HG02884 (cell line): ENCODE data around the gene NDUFS6.
"Not testable (repeated sequence)": the region's sequence is repeated elsewhere in the genome, so short reads cannot be mapped to it uniquely, and the experiment has no call there.

Source experiments
- ATAC-seq: cut with Tn5 transposase; IDR thresholded peaks from one replicate; pipeline ENCODE4 v1.9.1; 2021; ENCODE audit warnings: mild to moderate bottlenecking, moderate library complexity; ENCODE audit not compliant: unreplicated experiment

NDUFS6 gene

DNA sequence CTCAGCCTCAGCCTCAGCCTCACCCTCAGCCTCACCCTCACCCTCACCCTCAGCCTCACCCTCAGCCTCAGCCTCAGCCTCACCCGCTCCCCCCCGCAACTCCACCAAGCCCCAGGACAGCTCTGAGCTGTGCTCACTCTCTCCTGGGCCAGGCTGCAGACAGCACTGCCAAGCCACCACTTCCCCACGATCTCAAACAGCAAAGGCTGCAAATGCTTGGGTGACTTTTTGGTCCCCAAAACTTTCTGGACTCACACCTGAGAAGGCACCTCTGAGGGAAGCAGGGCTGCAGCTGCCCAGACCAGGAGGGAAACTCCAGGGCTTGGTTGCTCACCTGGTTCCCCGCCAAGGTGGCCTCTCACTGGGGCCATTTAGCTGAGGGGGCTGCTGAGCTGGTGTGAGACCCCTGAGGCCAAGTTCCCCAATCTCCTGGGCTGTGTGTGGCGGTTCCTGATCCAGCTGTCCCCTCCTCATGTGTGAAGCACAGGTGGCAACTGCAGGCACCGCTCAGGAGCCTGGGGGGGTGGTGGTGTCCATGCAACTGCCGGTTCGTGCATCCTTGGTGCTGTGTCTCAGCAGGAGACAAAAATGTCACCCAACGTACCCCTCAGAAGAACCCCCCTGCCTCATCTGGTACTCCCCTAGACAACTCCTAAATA lies 19.4 kb upstream of the NDUFS6 start:
- ATAC-seq = no peak

DNA sequence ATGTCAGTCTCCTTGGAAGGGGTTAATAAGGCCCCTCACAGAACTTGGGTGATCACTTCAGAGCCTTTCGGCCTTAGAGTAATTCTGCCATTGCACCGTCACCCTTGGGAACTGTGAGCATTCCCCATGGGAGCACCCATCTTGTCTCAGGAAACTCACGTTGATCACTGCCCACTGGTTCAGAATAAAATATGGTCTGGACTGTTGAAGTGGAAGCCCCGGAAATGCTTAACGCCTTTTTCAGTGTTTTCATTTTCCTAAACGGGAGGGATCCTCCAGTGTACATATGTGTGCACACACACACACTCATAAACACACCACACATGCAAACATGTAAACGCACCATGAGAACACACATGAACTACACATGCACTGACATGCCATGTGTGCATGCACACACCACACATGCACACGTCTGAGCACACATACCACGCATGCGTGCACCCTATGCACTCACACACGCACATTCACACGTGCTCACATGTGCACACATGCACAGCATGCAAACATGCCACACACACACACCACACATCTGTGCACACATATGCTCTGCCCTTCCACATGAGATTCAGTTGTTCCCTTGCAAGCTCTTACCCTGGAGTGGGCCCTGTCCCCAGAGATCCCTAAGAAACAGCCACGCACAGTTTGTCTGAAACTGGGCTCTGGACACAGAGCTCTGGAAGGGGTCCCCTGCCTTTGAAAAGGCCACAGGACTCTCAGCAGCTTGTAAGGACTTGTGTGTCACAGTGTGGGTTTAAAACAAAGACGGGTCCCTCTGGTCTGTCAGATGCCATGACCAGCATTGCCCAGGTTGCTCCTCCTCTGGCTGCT lies 18.6 kb upstream of the NDUFS6 start:
- ATAC-seq = peak; percentile 20

DNA sequence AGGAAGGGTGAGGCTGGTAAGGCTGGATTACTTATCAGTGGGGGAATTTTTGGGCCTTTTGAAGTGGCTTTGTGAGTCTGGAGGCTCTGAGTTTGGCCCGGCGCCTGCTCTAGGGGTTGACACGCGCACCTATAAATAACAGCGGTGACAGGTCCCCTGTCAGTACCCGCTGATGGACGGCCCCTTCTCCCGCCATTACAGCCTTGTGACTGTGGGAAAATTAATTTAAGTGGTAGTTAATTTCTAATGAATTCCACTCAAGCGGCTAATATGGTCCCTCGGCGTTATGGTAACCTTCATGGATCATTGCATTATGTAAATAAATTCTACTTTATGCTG lies 18.0 kb upstream of the NDUFS6 start:
- peak; percentile 84 for ATAC-seq

DNA sequence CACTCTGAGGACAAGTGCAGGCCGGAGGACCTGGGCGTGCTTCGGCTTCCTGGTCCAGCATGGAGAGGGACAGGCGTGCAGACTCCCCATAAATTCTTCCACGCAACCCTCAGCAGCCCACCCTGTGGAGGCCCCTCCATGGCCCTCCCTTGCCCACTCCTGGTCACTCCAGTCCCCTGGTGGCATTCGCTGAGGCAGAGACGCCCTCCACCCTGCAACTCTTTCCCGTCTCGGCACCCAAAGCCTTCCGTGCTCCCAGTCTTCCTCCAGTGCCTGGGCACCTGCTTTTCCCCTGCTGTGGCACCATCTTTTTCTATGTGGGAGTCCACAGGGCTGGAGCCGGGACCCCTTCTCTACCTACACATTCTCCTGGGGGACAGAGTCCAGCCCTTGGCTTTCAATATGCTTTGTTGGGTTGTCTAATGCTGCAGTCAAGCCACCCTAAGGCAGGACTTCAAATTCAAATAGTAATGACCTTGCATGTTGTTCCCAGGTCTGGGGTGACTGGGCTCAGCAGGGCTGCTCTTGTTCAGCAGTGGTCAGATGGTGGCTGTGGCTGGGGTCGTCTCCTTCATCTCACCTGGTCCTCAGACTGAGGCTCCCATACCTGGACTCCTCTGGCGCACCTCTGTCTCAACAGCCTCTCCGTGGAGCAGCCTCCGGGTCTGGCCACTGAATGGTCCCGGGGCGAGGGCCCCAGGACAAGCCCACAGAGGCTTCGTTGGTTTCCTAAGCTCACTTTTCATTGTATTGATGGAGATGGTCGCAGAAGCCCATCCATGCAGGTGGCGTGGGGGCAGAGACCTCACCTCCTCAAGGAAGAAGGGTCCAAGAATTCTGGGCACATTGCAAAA lies 16.8 kb upstream of the NDUFS6 start:
- no peak for ATAC-seq

DNA sequence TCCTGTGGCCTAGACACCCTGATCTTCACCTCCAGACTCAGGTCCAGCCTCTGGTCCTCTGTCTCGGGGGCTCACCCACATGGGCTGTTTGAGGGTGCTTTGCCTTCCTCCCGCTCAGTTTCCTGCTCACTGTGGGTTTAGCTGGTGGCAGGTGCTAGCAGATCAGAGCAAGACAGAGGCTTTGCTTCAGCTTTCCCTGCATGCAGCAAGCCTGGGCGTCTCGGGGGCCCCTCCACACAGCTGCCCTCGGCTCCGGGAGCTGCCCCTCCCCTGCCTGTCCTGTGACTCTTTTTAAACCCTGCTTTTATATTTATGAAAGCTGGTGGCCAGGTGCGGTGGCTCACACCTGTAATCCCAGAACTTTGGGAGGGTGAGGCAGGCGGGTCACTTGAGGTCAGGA lies 16.1 kb upstream of the NDUFS6 start:
- ATAC-seq = no peak

DNA sequence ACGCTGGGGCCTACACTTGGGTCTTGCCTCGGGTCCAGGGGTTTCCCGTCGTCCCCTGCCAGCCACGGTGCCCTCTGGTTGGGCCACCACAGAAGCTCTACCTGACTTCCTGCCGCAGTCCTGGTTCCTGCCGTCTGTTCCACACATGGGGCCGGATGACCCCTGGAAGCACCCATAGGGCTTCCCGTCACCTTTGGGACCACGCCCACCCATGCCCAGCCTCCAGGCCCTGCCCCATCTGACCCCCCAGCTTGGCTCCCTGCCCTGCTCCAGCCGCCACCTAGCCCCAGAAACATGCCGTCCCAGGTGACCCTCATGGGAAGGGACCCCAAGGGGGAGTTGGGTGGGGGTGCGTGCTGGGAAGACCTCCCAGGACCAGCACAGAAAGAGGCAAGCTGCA lies 15.2 kb upstream of the NDUFS6 start:
- no peak for ATAC-seq

DNA sequence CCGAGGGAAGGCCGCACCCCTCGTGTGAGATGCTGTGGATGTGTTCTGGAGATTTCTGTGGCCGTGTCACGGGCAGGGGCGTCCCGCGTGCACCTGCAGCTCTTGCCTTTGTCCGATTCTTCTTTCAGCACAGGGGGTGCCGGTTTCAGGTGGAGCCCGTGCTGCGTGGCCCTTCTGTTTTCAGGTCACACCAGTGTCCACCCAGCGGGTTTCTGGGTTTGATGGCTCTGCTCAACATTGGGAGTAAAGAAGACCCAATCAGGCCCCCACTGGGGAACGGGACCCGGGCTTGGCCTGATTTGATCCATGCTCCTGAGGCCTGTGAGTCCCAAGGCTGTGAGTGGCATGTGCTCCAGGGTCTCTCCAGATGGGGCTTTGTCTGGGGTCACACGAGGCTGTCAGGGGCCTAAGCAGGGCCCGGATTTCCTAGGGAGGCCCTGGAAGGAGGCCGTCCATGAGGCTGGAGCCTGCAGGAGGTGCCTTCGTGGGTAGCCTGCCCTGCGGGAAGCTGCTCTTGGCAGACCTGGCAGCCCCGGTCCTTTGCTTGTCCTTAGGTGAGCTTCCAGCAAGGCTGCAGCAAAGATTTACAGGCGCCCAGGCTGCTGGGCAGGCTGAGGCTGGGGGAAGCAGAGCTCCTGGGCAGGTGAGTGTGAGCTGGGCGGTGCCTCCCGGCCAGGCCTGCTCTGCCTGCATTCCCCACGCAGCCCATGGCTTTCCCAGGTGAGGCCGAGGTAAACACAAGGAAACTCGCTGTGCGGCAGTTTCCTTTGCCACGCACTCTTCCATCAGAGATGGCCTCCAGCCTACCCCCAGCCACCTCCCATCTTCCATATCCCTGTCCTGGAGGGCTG lies 14.4 kb upstream of the NDUFS6 start:
- ATAC-seq = no peak

DNA sequence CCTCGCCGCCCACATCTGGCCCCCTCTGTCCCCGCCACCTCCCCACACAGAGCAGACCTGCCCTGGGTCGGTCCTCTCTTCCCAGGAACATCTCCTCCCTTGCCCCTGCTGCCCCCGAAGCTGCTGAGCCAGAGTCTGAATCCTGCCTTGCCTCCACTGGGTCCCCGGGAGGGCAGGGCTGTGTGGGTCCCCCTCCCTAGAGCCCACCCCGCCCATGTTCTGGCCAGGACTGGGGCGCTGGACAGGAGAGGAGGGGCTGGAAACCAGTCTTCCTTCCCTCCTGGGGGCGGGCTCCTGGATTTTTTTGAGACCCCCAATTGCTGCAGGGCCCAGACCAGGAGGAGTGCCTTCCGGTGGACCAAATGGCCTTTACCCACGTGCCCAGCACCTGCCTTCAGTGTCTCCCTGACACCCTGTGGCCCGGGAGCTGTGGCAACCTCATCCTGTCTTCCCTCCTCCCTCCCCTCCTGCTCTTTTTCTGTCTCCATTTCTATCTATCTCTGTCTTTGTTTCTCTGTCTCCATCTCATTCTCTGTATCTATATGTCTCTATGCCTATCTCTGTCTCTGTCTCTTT lies 13.6 kb upstream of the NDUFS6 start:
- no peak for ATAC-seq

DNA sequence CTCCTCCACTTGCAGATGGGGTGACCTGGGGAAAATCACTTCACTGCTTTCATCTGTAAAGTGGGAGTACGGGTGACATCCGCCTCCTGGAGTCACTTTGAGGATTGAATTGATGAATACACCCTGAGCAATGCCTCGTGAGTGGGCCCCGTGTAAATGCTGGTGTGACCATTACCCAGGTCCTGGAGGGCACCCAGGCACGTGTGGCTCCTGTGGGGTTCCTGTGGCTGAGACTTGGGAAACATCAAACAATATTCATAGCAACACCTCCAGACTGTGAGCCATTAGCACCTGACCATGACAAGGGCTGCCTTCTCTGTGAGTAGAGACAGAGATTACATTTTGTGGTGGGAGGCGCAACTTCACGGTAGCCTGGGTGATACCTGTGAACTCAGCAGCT lies 13.0 kb upstream of the NDUFS6 start:
- no peak for ATAC-seq

DNA sequence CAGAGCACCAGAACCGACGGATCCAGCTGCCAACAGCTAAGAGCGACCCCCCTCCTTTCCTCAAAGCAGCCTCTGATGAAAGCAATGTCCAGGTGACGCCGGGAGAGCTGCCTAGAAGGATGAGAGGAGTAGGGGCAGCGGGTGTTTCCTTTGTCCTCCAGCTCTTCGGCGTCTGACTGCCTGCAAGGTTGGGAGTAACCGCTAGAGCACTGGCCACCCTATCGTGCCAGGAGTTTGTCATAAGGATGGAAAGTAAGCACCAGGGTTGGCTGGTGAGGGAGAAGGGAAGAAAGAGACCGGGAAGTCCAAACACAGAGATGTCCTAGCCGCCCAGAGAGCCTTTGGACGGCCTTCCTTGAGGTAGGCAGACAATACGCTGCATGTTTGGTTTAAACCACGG lies 12.4 kb upstream of the NDUFS6 start:
- no peak for ATAC-seq

DNA sequence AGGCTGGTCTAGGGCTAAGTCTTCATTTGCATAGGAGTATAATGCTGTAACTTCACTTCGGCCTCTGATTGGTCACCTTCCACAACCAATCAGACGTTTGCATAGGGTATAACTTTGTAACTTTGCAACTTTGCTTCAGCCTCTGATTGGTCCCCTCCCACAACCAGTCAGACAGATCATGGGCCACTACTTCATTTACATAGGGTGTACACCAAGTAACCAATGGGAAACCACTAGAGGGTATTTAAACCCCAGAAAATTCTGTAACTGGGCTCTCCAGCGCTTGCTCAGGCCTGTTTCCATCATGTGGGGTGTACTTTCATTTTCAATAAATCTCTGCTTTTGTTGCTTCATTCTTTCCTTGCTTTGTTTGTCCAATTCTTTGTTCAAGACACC lies 11.8 kb upstream of the NDUFS6 start:
- ATAC-seq = not testable (repeated sequence)

DNA sequence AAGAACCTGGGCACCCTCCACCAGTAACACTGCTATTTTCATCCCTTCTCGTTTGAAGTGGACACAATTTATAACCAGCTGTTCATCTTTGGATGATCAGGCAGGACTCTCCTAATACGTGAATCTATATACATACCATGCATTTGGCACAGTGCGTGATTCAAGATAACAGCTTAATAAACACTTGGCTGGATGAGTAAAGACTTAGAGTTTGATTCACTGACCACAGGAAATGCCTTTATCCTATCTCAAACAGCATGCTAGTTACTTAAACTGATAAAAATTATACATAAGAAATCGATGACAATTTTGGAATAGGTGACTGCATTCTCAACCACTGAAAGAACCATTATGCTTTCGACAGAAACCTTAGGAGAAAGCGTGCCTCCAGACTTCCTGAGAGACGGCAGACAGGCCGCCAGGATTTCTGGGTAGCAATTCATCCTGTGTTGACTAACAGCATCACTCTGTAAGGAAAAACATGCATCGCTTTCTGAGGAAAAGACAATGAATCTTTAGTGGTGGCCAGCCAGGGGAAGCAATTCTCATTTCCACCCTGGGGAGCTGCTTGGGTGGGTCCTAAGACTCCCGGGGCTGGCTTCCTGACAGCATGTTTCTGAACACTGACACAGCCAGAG lies 11.3 kb upstream of the NDUFS6 start:
- ATAC-seq = no peak

DNA sequence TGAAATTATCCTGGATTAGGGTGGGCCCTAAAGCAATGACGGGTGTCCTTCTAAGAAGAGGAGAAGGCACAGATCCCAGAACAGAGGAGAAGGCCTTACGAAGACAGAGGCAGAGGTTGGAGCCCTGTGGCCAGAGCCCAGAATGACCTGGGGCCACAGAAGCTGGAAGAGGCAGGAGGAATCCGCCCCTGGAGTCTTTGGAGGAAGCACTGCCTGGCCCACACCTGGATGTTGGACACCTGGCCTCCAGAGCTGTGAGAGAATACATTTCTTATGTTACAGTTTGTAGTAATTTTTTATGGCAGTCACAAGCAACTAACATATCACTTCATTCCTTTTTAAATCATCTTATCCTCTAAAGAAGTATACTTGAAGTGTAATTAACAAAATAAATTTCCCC lies 10.0 kb upstream of the NDUFS6 start:
- ATAC-seq = no peak

DNA sequence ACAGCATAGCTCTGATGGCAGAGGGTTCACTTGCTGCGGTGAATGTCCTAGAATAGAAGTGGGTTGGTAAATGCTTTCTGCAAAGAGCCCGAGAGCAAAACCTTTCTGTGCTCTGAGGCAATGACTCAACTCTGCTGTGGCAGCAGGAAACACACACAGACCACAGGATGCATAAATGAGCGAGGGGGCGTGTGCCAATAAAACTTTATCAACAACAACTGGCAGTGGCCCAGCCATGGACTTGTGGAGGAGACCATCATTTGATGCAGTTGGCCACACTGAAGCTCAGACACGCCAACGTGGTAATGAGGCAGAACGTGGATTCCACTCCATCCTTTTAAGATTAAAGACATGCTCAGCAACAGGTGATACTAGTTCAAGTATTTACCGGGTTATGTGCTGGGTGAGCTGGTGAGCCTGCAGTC lies 8.4 kb upstream of the NDUFS6 start:
- ATAC-seq = peak; percentile 97

DNA sequence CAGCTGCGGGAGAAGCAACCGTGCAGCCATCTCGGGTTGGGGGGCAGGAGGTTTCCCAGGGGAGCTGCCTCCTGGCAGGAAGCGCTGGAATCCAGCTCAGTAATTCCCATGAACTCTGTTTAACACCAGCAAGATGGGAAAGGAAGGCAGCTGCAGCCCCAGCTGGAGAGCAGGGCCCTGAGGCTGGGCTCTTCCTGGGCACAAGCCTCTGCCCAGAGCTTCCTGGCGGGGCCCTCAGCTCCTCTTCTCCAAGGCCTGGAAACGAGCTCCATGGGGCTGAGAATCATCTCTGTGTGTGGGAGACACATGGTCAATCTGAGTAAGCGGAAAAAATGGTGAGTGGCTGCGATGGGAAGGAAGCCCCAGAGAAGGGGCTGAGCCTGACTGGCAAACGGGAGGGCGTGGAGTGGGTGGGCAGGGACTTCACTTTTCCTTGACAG lies 7.9 kb upstream of the NDUFS6 start:
- ATAC-seq = no peak

DNA sequence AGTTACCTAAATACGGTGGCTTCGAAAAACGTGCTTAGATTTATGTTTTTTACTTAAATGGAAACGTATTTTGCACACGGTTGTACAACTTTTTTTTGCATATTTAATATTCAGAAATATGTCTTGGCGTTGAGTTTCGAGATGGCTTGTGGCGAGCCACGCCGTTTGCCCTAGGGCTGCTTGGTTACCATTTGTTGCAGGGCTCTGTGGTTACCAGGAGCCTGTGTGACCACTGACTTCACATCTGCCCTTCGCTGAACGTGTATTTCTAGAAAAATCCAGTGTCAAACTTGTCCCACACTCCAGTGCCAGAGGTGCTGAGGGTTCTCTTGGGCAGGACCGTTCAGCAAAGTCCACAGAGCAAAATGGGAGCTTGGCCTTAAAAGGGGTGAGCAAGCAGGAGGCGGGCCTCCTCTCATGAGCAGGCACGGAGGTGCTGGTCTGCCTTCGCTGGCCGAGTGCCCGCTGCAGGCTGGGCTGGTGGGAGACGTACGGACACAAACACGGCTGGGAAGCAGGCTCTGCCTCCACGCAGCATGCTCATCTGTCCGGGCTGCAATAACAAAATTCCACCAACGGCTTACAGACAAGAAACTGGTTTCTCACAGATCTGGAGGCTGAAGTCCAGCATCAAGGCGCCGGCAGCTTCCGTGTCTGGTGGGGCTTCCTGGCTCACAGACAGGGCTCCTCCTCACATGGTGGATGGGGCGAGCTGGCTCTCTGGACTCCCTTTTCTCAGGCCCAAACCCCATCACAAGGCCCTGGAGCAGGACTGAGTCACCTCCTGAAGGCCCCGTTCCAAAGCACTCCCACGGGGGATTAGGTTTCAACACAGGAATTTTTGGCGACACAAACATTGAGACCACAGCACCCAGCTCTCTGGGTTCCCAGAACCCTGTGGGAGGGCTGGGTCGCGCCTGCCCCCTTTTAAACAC lies 7.0 kb upstream of the NDUFS6 start:
- ATAC-seq = no peak

DNA sequence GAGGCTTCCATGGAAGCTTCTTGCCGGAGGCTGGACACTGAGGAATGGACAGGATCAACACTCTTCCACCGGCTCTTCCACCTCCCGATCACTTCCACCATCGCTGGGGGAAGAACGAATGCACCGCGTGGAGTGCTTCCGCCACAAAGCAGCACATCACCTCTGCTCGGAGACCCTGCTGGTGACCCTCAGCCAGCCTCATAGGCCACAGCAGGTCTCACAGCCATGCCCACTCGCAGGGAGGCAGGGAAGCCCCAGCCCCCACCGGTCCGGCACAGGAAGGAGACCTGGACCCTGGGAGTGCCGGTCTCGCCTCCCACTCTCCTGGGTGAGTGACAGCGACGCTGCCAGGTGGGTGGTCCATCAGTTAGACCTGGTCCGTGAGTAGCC lies 6.3 kb upstream of the NDUFS6 start:
- no peak for ATAC-seq

DNA sequence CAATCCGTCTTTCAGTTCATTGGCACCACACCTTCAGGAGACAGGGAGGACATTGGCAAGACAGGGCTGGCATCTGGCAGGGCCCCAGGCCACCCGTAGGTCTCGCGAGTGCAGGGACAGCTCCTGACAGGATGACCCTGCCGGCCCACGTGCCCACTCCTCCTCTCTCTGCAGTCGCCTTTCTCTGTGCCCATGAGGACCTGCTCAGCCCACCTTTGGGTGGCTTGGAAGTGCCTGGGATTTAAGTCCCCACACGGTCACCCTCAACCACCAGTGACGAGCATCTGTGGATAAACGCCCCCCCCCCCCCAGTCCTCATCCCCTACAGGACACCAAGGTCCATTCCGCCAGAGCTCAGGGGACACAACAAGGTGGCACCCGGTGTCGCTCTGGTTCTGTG lies 5.7 kb upstream of the NDUFS6 start:
- no peak for ATAC-seq

DNA sequence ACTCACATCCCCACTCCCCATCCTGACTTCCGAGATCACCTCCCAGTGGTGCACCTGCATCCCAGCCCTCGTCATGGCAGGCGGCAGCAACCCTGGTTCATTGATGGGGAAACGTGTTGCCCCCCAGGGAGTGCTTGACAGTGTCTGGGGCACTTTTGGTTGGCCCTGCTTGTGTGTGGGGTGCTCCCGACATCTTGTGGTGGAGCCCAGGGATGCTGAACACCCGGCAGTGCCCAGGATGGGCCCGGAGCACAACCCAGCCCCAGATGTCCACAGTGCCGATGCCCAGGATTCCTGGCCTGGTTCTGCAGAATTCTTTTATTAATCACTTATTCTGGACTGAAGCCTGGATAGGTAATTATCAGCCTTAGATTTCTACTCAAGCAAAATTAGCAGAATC lies 5.3 kb upstream of the NDUFS6 start:
- ATAC-seq = no peak
